GM19468 (cell line): ENCODE data around the gene OR5D14.

Experiments
- ATAC-seq: cut with Tn5 transposase; IDR thresholded peaks from one replicate; pipeline ENCODE4 v1.9.1; 2021; ENCODE audit warnings: mild to moderate bottlenecking, moderate library complexity, moderate number of reproducible peaks; ENCODE audit not compliant: unreplicated experiment; ENCODE audit errors: extremely low read depth

Gene OR5D14

DNA sequence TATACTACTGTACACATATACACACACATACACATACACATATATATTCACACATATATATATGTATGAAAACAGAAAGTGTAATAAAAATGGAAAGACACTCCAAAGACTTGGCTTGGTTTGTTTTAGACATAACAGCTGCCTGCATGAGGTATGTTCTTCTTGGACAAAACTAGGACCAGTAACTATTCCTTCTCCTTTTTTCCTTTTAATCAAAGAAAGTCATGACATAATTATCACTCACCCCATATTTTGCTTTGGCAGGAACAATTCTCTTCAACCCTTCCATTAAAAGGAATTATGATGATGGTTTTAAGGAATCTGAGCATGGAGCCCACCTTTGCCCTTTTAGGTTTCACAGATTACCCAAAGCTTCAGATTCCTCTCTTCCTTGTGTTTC lies at the start of gene OR5D14:
OR5D14 (plus strand) TSS at position 301 of the 400 bp plus-strand sequence; CDS start at position 301, 0 bp downstream.
- ATAC-seq: no peak

DNA sequence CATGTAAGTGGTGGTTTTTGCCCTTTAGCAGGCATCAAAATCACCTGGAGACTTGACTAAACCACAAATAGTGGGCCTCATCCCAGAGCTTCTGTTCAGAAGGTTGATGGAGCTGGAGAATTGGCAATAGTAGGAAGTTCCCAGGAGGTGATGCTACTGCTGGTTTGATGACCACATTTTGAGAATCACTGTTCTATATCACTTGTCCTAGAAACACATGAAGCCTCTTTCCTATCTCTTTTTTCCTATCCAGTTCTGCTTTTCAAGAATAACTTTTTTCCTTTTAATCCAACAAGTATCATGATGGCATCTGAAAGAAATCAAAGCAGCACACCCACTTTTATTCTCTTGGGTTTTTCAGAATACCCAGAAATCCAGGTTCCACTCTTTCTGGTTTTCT lies 22.2 kb upstream of the OR5D14 start, which contains the start of gene OR5D13:
OR5D13 (plus strand) TSS at position 301 of the 400 bp plus-strand sequence; CDS start at position 301, 0 bp downstream.
- no peak for ATAC-seq

DNA sequence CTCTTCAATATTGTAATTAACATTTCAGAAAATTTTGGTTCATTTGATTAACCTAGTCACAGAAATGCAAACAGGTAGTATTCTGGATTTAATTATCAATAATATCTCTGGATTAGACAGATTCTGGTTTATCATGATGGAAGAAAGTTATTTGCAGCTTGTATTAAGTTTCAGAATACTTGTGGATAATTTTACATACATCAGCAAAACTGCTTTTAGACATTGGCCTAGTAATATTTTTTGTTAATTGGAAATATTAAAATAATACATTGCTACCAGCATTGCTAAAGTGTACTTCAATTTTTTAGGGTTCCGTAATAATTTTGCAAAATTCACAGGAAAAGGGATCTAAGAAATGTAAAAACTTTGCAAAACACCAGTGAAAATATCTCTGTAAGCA lies 3.8 kb upstream of the OR5D14 start:
- ATAC-seq: no peak

DNA sequence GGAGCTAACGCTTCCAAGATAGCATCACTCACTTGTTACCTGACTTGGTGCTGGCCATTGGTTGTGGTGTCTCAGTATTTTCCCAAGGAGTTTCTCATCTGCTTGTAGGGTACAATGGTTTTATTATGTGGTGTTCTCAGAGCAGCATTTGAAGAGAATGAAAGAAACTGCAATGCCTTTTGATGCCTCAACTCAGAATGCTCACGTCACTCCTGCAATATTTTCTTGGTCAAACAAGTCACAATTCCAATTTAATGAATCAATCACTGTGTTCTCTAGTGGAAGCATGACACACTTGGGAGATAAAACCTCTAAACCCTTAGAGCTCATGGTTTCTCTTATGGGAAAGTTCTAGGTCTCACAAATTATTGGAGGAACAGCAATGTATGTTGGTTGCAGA lies 2.0 kb upstream of the OR5D14 start:
- no peak for ATAC-seq

DNA sequence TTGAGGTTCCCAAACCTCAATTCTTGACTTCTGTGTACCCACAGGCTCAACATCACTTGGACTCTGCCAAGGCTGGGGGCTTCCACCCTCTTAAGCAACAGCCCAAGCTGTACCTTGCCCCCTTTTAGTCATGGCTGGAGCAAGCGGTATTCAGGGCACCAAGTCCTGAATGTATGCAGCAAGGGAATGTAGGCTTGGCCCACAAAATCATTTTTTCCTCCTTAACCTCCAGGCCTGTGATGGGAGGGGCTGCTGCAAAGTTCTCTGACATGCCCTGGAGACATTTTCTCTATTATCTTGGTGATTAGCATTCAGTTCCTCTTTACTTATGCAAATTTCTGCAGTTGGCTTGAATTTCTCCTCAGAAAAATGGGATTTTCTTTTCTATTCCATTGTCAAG lies 10.9 kb downstream of the OR5D14 start:
- ATAC-seq: no peak

DNA sequence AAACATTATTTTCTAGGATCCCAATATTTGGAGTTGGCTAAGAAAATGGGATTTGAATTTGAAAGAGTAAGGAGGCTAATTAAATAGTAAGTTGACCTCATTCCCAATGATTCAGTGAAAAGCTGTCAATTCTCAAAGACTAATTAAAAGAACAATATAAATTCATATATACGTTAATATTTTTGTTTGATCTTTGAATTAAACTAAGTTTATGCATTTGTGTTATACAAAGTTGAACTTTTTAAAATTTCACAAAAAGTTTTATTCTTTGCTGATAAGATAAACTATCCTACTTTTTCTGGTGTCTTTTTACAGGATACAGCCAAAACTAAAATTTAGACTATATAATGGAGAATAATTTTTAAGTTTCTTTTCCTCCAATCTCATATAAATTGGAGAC lies 15.7 kb downstream of the OR5D14 start, which contains the start of gene OR5L1:
OR5L1 (plus strand) TSS at position 301 of the 400 bp plus-strand sequence. CDS start 100 bp downstream, outside the sequence.
- ATAC-seq: no peak

DNA sequence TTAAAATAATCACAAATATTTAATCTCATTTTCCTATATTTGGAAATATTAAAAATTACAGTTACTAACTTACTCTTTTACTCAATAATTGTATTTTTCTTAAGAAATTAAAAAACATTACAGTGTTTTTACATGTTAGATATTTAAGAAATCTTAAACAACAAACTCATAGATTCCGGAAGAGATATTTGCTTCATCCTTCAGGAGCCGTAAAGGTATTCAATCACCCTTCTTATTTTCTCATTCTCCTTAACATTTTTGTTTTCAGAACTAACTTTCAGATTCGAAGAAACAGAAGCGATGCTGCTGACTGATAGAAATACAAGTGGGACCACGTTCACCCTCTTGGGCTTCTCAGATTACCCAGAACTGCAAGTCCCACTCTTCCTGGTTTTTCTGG lies 24.0 kb downstream of the OR5D14 start, which contains the start of gene OR5D18:
OR5D18 (plus strand) TSS at position 301 of the 400 bp plus-strand sequence; CDS start at position 301, 0 bp downstream.
- ATAC-seq: no peak

DNA sequence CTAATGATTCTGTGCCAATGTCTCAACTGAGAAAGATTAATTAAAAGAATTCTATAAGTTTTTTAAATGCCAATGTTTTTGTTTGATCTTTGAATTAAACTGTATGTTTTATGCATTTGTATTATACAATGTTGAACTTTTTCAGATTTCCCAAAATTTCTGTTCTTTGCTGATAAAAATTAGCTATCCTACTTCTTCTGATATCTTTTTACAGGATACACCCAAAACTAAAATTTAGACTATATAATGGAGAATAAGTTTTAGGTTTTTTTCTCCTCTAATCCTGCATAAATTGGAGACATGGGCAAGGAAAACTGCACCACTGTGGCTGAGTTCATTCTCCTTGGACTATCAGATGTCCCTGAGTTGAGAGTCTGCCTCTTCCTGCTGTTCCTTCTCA lies 31.6 kb downstream of the OR5D14 start, which contains the start of gene OR5L2:
OR5L2 (plus strand) TSS at position 301 of the 400 bp plus-strand sequence; CDS start at position 301, 0 bp downstream.
- ATAC-seq: no peak

DNA sequence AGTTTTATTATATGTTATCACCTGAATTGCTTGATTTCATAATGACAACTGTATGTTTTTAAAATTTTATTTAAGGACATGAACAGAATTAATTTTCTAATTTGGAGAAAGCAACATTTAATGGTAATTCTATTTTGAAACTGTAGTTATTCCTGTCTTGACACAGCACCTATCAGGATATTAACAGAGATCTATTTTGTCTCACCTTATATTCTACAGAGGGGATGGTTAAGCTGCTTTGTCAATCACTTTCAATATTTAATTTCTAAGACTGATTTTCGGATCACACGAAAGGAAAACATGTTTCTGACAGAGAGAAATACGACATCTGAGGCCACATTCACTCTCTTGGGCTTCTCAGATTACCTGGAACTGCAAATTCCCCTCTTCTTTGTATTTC lies 43.1 kb downstream of the OR5D14 start, which contains the start of gene OR5D16:
OR5D16 (plus strand) TSS at position 301 of the 400 bp plus-strand sequence; CDS start at position 301, 0 bp downstream.
- ATAC-seq: no peak
